ENCODE results near the gene KANSL3.

DNA sequence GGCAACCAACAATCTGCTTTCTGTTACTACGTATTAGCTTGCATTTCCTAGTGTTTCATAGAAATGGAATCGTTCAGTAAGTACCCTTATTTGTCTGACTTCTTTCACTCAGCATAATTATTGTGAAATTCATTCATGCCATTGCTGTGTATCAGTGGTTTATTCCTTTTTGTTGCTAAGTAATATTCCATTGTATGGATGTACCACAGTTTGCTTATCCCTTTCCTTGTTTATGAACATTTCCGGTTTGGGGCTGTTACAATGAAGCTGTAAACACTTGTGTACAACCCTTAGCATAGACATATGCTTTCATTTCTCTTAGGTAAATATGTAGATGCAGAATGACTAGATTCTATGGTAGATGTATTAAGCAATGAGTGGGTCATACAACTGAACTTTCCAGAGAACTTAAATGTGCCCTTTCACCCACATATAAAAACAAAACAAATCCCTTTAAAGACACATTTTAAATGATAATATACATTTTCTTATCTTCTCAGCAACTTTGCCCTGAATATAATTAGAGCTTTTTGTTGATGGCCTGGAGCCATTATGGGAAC is 26.3 kb upstream of the KANSL3 start:
- no peak for TF ChIP-seq POLR2A (IDR thresholded peaks at IDR 0.05)
- TF ChIP-seq, protein P1, sequence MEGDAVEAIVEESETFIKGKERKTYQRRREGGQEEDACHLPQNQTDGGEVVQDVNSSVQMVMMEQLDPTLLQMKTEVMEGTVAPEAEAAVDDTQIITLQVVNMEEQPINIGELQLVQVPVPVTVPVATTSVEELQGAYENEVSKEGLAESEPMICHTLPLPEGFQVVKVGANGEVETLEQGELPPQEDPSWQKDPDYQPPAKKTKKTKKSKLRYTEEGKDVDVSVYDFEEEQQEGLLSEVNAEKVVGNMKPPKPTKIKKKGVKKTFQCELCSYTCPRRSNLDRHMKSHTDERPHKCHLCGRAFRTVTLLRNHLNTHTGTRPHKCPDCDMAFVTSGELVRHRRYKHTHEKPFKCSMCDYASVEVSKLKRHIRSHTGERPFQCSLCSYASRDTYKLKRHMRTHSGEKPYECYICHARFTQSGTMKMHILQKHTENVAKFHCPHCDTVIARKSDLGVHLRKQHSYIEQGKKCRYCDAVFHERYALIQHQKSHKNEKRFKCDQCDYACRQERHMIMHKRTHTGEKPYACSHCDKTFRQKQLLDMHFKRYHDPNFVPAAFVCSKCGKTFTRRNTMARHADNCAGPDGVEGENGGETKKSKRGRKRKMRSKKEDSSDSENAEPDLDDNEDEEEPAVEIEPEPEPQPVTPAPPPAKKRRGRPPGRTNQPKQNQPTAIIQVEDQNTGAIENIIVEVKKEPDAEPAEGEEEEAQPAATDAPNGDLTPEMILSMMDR (IDR thresholded peaks at IDR 0.05): no peak
